ENCODE measurements around the gene TDRD5.

- no peak for TF ChIP-seq CTCF (IDR thresholded peaks at IDR 0.05; ENCODE audit: low read depth, low read length)
- no peak for TF ChIP-seq EZH2phosphoT487 (IDR thresholded peaks at IDR 0.05; ENCODE audit: low read depth)
These were observed 39.1 kb downstream of the TDRD5 start for GRCh38 chr1:179630719-179631118.

Data from OCI-LY3 (cell line).